Keratinocyte (primary cell): Measurements from ENCODE around the gene DEFB128. TPM values are rescaled to one million over a fixed set of nuclear protein-coding genes. Genes with fewer than 3 reads are reported as not detected.

Source experiments
- DNase-seq: peaks from one replicate; pipeline ENCODE4 v3.0.0-alpha.2; 2011; ENCODE audit warnings: low read depth, missing footprints, low spot score
- FAIRE-seq: peaks from 2 replicates; lab custom pipeline; 2011; peaks lifted over from hg19 to GRCh38; lab: Jason Lieb, UNC
- H2AFZ ChIP-seq: 2 replicates; pipeline ENCODE4 v1.6.0; 2012; ENCODE audit warnings: low read length, control low read depth, inconsistent platforms; ENCODE audit not compliant: control insufficient read depth
- H3K27ac ChIP-seq: 2 replicates; pipeline ENCODE4 v1.5.1; 2011; ENCODE audit warnings: low read length; ENCODE audit not compliant: control insufficient read depth, insufficient read depth
- H3K27me3 ChIP-seq: 3 replicates; pipeline ENCODE4 v1.6.0; 2011; ENCODE audit warnings: low read length; ENCODE audit not compliant: control insufficient read depth, insufficient read depth; ENCODE audit errors: extremely low read depth
- H3K36me3 ChIP-seq, 2 experiments: 2 replicates in 1 of 2; 3 replicates in 1 of 2; pipeline ENCODE4 v1.5.1; 2011; ENCODE audit warnings: low read length in 2 of 2, mild to moderate bottlenecking in 1 of 2; ENCODE audit not compliant: control insufficient read depth in 2 of 2, insufficient read depth in 2 of 2; ENCODE audit errors: extremely low read depth in 1 of 2
- H3K4me1 ChIP-seq: 3 replicates; pipeline ENCODE4 v1.5.1; 2011; ENCODE audit warnings: low read length; ENCODE audit not compliant: control insufficient read depth, insufficient read depth; ENCODE audit errors: extremely low read depth
- H3K4me2 ChIP-seq: 3 replicates; pipeline ENCODE4 v1.6.0; 2011; ENCODE audit warnings: low read depth, low read length; ENCODE audit not compliant: control insufficient read depth, insufficient read depth; ENCODE audit errors: extremely low read depth
- H3K4me3 ChIP-seq, 3 experiments: fragments of 200-600 bp in 1 of 3; sonication (generic) in 1 of 3; 2 replicates in 2 of 3; 3 replicates in 1 of 3; pipeline ENCODE4 v1.5.1; 2011 to 2016; ENCODE audit warnings: low read length in 3 of 3, mild to moderate bottlenecking in 3 of 3, control low read depth in 2 of 3, inconsistent platforms in 1 of 3, low read depth in 1 of 3, mixed read lengths in 1 of 3, mixed run types in 1 of 3, moderate library complexity in 1 of 3; ENCODE audit not compliant: control insufficient read depth in 2 of 3, insufficient read depth in 2 of 3; ENCODE audit errors: extremely low read depth in 1 of 3
- H3K79me2 ChIP-seq: 2 replicates; pipeline ENCODE4 v1.6.0; 2012; ENCODE audit warnings: low read length; ENCODE audit not compliant: control insufficient read depth, insufficient read depth
- H3K9ac ChIP-seq: 3 replicates; pipeline ENCODE4 v1.6.0; 2011; ENCODE audit warnings: low read length; ENCODE audit not compliant: control insufficient read depth, insufficient read depth; ENCODE audit errors: extremely low read depth
- H3K9me1 ChIP-seq: 3 replicates; pipeline ENCODE4 v1.6.0; 2011; ENCODE audit warnings: low read length; ENCODE audit not compliant: control insufficient read depth, insufficient read depth; ENCODE audit errors: extremely low read depth
- H3K9me3 ChIP-seq: 2 replicates; pipeline ENCODE4 v1.5.1; 2012; ENCODE audit warnings: low read depth, low read length; ENCODE audit not compliant: control insufficient read depth
- H4K20me1 ChIP-seq: 3 replicates; pipeline ENCODE4 v1.6.0; 2011; ENCODE audit warnings: low read length; ENCODE audit not compliant: control insufficient read depth, insufficient read depth; ENCODE audit errors: extremely low read depth
- CTCF ChIP-seq, 3 experiments: IDR thresholded peaks in 1 of 3; conservative IDR thresholded peaks in 1 of 3; optimal IDR thresholded peaks in 1 of 3; 2 replicates in 2 of 3; 3 replicates in 1 of 3; pipeline versions ENCODE3 to v1.5.1; 2011; ENCODE audit warnings: low read length in 3 of 3, mild to moderate bottlenecking in 3 of 3, moderate library complexity in 2 of 3, control low read depth in 1 of 3, inconsistent platforms in 1 of 3; ENCODE audit not compliant: insufficient read depth in 2 of 3; ENCODE audit errors: extremely low read depth in 1 of 3
- EZH2 ChIP-seq: IDR thresholded peaks from one replicate; pipeline ENCODE4 v1.6.1; 2012; ENCODE audit warnings: inconsistent platforms, mild to moderate bottlenecking, low read length, moderate library complexity
- dilution Hi-C: fragments of 300-500 bp; cut with MboI; formaldehyde crosslinking; loops from one replicate; pipeline ENCODE4 v1.7.0; 2020; ENCODE audit warnings: low sequenced_read_pairs; ENCODE audit not compliant: extremely low pct_ligation_motif_present
- polyA plus RNA-seq, 5 experiments: library from polyadenylated mRNA; depleted of rRNA in 3 of 5; stranded (reverse) in 3 of 5; stranded (forward) in 1 of 5; unstranded in 1 of 5; fragments of >200 nt; gene quantifications; 1 replicate in 1 of 5; 2 replicates in 3 of 5; 3 replicates in 1 of 5; pipeline versions ENCODE4 v1.2.1 to v1.2.3, GENCODE V29; 2011 to 2012; ENCODE audit warnings: missing spikeins in 2 of 5, low read depth in 1 of 5, low replicate concordance in 1 of 5

DEFB128 gene
- polyA plus RNA-seq, 1 donor (not counting 4 experiments of a cell fraction or from before 2014, with no cell fraction given), result not detected

DNA sequence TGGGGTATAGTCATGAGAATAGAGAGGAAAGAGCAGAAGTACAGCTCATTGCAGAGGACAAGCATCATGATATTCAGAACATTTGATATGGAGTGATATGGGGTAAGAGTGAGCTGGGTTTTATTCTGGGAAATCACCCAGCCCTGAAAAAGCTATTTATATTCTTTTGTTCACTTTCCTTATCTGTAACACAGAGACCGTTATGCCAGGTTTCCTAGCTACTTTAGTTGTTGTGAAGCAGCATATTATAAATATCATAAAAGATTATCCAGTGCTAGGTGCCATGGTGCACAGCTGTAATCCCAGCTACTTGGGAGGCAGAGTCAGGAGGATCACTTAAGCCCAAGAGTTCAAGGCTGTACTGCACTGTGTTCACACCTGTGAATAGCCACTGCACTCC is 27.8 kb upstream of the DEFB128 start:
- Histone ChIP-seq H3K4me3 (no peak overlapping the region), H3K79me2 (no peaks in the 10 kb centered on the region), H3K9me1 (no peaks in the 10 kb centered on the region), H3K36me3 (no peaks in the 10 kb centered on the region), H3K27me3 (peaks cover 6% of the 10 kb centered on the region), H3K27ac (no peak overlapping the region), H3K4me2 (no peak overlapping the region), H2AFZ (no peak overlapping the region), H3K9me3 (no peaks in the 10 kb centered on the region), H3K4me1 (no peaks in the 10 kb centered on the region), H3K9ac (no peak overlapping the region), H4K20me1 (no peaks in the 10 kb centered on the region)
- DNase-seq (no peak), FAIRE-seq (no peak)
- dilution Hi-C loops, result no loop called here
- TF ChIP-seq CTCF (optimal IDR thresholded peaks at IDR 0.05 in 1 of 3, IDR thresholded peaks at IDR 0.05 in 1 of 3, conservative IDR thresholded peaks at IDR 0.05 in 1 of 3; ENCODE audit: extremely low read depth in 1 of 3, insufficient read depth in 2 of 3, low read length in 3 of 3) (no peak), EZH2 (no peak)

GRCh38 chr20:215796-216195 is 26.3 kb upstream of the DEFB128 start:
- Histone ChIP-seq H3K4me3 (no peak overlapping the region), H3K27ac (no peak overlapping the region), H3K36me3 (no peaks in the 10 kb centered on the region), H4K20me1 (no peaks in the 10 kb centered on the region), H3K9me1 (no peaks in the 10 kb centered on the region), H3K4me2 (no peak overlapping the region), H3K27me3 (peaks cover 6% of the 10 kb centered on the region), H3K79me2 (no peaks in the 10 kb centered on the region), H2AFZ (no peak overlapping the region), H3K4me1 (no peaks in the 10 kb centered on the region), H3K9me3 (no peaks in the 10 kb centered on the region), H3K9ac (no peak overlapping the region)
- DNase-seq (no peak), FAIRE-seq (no peak)
- dilution Hi-C loops, result no loop called here
- TF ChIP-seq CTCF (optimal IDR thresholded peaks at IDR 0.05 in 1 of 3, IDR thresholded peaks at IDR 0.05 in 1 of 3, conservative IDR thresholded peaks at IDR 0.05 in 1 of 3; ENCODE audit: extremely low read depth in 1 of 3, insufficient read depth in 2 of 3, low read length in 3 of 3) (no peak), EZH2 (no peak)
